ENCODE data around the gene CALY.

The CALY gene

GRCh38 chr10:133361227-133361626 is 24.5 kb upstream of the CALY start:
- H3K4me1 Mint-ChIP-seq (ENCODE audit: low read depth), result peaks cover 12% of the 10 kb centered on the region
- H3K27ac Mint-ChIP-seq, result peak overlapping the region; percentile 5
- H3K9me3 Mint-ChIP-seq, result no peaks in the 10 kb centered on the region
- H3K4me3 Mint-ChIP-seq, result no peak overlapping the region
- intact Hi-C loops (cut with micrococcal nuclease), result no loop called here
- H3K36me3 Mint-ChIP-seq (ENCODE audit: low read depth), result peaks cover 53% of the 10 kb centered on the region
- H3K27me3 Mint-ChIP-seq, result no peaks in the 10 kb centered on the region

GRCh38 chr10:133359972-133360610 is 23.4 kb upstream of the CALY start:
- intact Hi-C loops (cut with micrococcal nuclease), result loop anchor here (2.0 to 5.0 kb wide), 2 partner anchors 19 to 32 kb away; partner anchors contain the start of genes MTG1 and PAOX
- H3K4me1 Mint-ChIP-seq (ENCODE audit: low read depth), result peaks cover 16% of the 10 kb centered on the region
- H3K9me3 Mint-ChIP-seq, result no peaks in the 10 kb centered on the region
- H3K36me3 Mint-ChIP-seq (ENCODE audit: low read depth), result peaks cover 53% of the 10 kb centered on the region
- H3K27ac Mint-ChIP-seq, result no peak overlapping the region
- H3K4me3 Mint-ChIP-seq, result no peak overlapping the region
- no peaks in the 10 kb centered on the region for H3K27me3 Mint-ChIP-seq

DNA sequence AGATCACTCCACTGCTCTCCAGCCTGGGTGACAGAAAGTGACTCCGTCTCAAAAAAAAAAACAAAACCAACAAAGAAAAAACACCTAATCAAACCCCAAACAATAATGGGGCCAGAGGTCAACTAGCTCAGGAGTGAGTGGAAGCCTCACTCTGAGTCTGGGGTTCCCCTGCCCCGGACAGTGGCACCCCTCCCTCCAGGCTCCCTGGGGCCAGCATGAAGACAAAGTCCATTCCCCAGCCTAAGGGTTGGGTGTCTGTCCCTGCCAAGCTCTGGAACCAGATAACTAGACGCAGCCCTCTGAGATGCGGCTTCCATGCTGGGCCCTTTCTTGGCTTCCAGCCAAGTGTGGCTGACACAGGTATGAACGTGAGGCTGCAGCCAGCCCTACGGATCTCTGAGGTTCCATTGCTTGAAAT is 22.9 kb upstream of the CALY start:
- no peaks in the 10 kb centered on the region for H3K9me3 Mint-ChIP-seq
- no peak overlapping the region for H3K4me3 Mint-ChIP-seq
- H3K27ac Mint-ChIP-seq, result no peak overlapping the region
- H3K27me3 Mint-ChIP-seq, result no peaks in the 10 kb centered on the region
- peaks cover 53% of the 10 kb centered on the region for H3K36me3 Mint-ChIP-seq (ENCODE audit: low read depth)
- intact Hi-C loops (cut with micrococcal nuclease), result loop anchor here (2.0 to 5.0 kb wide), 2 partner anchors 19 to 33 kb away; partner anchors contain the start of genes MTG1 and PAOX
- H3K4me1 Mint-ChIP-seq (ENCODE audit: low read depth), result peaks cover 16% of the 10 kb centered on the region

GRCh38 chr10:133358925-133359310 is 22.2 kb upstream of the CALY start:
- Mint-ChIP-seq H3K9me3 (no peaks in the 10 kb centered on the region), H3K36me3 (ENCODE audit: low read depth) (peaks cover 54% of the 10 kb centered on the region), H3K27me3 (no peaks in the 10 kb centered on the region), H3K4me1 (ENCODE audit: low read depth) (peaks cover 16% of the 10 kb centered on the region), H3K4me3 (no peak overlapping the region), H3K27ac (peak overlapping the region; percentile 39)
- intact Hi-C loops (cut with micrococcal nuclease), result loop anchor here (2.0 to 5.0 kb wide), 2 partner anchors 20 to 33 kb away; partner anchors contain the start of genes MTG1 and PAOX

DNA sequence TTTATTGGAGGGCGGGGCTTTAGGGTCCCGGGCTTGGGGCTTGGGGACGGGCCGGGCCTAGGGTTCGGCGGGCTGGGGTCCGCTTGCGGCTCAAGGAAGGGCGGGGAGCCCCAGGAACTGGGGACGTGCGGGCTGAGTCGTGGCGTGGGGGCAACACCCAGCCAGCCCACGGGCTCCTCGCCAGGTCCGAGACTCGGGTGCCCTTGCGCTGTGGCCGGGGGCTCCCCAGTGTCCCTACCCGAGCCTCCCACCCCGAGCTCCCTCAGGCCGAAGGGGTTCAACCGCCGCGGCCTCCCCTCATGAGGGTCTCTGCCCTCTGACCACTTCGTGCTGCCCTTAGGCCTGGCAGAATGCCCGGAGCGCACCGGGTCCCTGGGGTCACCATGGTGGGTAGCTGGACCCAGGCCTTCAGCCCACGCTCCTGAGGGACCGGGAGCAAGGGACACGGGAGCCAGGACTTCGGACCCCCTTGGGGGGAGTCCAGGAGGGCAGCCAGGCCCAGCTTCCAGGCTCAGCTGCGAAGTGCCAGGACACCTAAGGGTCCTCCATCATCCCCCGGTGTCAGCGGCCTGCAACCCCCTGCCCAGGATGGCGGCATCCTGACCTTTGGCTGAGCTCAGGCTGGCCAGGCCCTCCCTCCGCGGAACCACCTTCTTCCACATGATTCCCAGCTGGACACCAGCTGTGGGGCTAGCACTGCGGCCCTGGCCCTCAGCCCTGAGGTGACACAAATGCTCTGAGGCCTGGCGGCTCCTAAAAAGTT is 21.6 kb upstream of the CALY start:
- H3K27ac Mint-ChIP-seq, result peak overlapping the region; percentile 80
- intact Hi-C loops (cut with micrococcal nuclease), result loop anchor here (2.0 to 5.0 kb wide), 2 partner anchors 20 to 34 kb away; partner anchors contain the start of genes MTG1 and PAOX
- H3K9me3 Mint-ChIP-seq, result no peaks in the 10 kb centered on the region
- peaks cover 16% of the 10 kb centered on the region for H3K4me1 Mint-ChIP-seq (ENCODE audit: low read depth)
- no peak overlapping the region for H3K4me3 Mint-ChIP-seq
- H3K36me3 Mint-ChIP-seq (ENCODE audit: low read depth), result peaks cover 51% of the 10 kb centered on the region
- no peaks in the 10 kb centered on the region for H3K27me3 Mint-ChIP-seq

DNA sequence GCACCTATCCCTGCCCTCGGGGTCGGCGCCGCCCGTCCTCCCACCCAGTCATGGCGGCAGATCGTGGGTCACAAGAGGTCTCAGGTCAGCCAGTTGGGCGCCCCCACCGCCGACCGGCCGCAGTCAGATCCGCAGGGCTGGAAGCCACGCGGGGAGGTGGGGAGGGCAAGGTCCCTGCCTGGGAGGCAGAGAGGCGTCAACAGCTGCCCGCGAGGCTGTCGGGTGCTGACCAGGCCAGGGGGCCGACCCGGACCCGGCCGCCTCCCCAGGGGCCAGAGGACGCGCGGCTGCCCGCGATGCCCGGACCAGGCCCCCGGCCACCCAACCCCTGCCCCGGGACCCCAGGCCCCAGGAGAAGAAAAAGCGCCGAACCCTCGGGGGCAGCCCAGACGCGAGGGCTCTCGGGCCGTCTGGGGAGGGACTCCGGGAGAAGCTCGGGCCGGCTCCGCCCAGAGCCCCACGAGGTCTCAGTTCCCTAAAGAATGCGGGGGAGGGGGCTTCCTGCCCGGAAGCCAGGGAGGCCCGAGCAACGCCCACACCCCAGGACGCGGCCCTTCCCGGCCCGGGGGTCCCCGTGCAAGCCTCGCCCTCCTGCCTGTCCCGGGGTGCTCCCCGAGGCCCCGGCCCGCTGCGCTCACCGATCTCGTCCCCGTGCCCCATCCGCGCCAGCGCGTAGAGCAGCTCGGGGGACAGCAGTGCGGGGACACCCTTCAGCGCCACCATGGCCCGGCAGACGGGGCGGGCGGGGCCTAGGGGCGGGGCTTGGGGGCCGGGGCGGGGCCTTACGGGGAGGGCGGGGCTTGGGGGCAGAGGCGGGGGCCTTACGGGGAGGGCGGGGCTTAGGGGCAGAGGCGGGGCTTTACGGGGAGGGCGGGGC is 20.8 kb upstream of the CALY start, which contains the start of gene FUOM:
Gene FUOM, minus strand, starts transcription at position 735 of the 877 bp plus-strand sequence. Its CDS starts 12 bp downstream, at position 723.
- Mint-ChIP-seq H3K9me3 (no peaks in the 10 kb centered on the region), H3K4me3 (peak within 1 kb of the TSS; percentile 80), H3K4me1 (ENCODE audit: low read depth) (peaks cover 16% of the 10 kb centered on the region), H3K36me3 (ENCODE audit: low read depth) (peaks cover 43% of the 10 kb centered on the region), H3K27me3 (no peaks in the 10 kb centered on the region), H3K27ac (peak within 1 kb of the TSS; percentile 80)
- intact Hi-C loops (cut with micrococcal nuclease), result loop anchor here (2.0 to 5.0 kb wide), 2 partner anchors 21 to 35 kb away; partner anchors contain the start of genes MTG1 and PAOX

- H3K27me3 Mint-ChIP-seq, result no peaks in the 10 kb centered on the region
Observed at GRCh38 chr10:133356549-133357284, 20.0 kb upstream of the CALY start.

GRCh38 chr10:133355991-133356390 is 19.3 kb upstream of the CALY start:
- Mint-ChIP-seq H3K4me1 (ENCODE audit: low read depth) (peaks cover 6% of the 10 kb centered on the region), H3K36me3 (ENCODE audit: low read depth) (peaks cover 29% of the 10 kb centered on the region), H3K4me3 (peak overlapping the region; percentile 80), H3K27ac (peak overlapping the region; percentile 70), H3K9me3 (no peaks in the 10 kb centered on the region), H3K27me3 (peaks cover 4% of the 10 kb centered on the region)
- intact Hi-C loops (cut with micrococcal nuclease), result loop anchor here (5.0 kb wide), 1 partner anchor 36 kb away; the partner anchor contains the start of gene MTG1

More at GRCh38 chr10:133356549-133357284, 20.0 kb upstream of the CALY start:
- no peaks in the 10 kb centered on the region for H3K9me3 Mint-ChIP-seq
- intact Hi-C loops (cut with micrococcal nuclease), result loop anchor here (5.0 kb wide), 1 partner anchor 36 kb away; the partner anchor contains the start of gene MTG1
- peaks cover 34% of the 10 kb centered on the region for H3K36me3 Mint-ChIP-seq (ENCODE audit: low read depth)
- peak overlapping the region; percentile 80 for H3K27ac Mint-ChIP-seq
- peak overlapping the region; percentile 80 for H3K4me3 Mint-ChIP-seq
- H3K4me1 Mint-ChIP-seq (ENCODE audit: low read depth), result peaks cover 11% of the 10 kb centered on the region

GRCh38 chr10:133355266-133355665 is 18.6 kb upstream of the CALY start:
- H3K4me1 Mint-ChIP-seq (ENCODE audit: low read depth), result peaks cover 6% of the 10 kb centered on the region
- H3K27me3 Mint-ChIP-seq, result peaks cover 6% of the 10 kb centered on the region
- peaks cover 29% of the 10 kb centered on the region for H3K36me3 Mint-ChIP-seq (ENCODE audit: low read depth)
- no peak overlapping the region for H3K27ac Mint-ChIP-seq
- intact Hi-C loops (cut with micrococcal nuclease), result loop anchor here (5.0 kb wide), 1 partner anchor 37 kb away; the partner anchor contains the start of gene MTG1
- no peaks in the 10 kb centered on the region for H3K9me3 Mint-ChIP-seq
- no peak overlapping the region for H3K4me3 Mint-ChIP-seq

DNA sequence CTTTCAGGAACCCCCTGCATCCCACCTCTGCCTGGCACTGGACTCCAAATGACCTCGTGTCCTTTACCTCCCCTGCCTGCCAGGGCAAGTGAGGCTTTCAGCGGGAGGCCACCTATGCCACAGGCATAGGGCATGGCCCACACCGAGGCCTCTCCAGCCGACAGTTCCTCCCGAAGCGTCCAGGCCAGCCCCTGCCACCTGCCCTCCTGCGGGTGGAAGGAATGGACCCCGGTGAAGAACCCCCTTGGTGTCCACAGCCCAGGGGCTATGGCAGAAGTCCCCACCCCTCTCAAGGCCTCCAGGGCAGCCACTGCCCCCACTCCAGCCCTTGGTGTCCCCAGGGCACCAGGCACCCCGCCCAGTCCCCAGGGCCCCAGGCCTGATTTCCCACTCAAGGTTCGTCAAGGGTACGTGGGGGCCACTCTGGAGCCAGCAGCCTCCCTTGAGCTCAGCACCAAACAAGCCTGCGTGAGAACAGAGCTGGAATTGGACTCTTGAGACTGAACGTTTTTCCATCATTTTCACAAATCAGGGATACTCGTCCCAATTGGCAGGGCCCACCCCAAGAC is 18.1 kb upstream of the CALY start:
- H3K27me3 Mint-ChIP-seq, result peaks cover 6% of the 10 kb centered on the region
- intact Hi-C loops (cut with micrococcal nuclease), result loop anchor here (5.0 kb wide), 1 partner anchor 38 kb away; the partner anchor contains the start of gene MTG1
- H3K27ac Mint-ChIP-seq, result no peak overlapping the region
- peaks cover 6% of the 10 kb centered on the region for H3K4me1 Mint-ChIP-seq (ENCODE audit: low read depth)
- H3K9me3 Mint-ChIP-seq, result no peaks in the 10 kb centered on the region
- H3K36me3 Mint-ChIP-seq (ENCODE audit: low read depth), result peaks cover 29% of the 10 kb centered on the region
- H3K4me3 Mint-ChIP-seq, result no peak overlapping the region

GRCh38 chr10:133353988-133354605 is 17.4 kb upstream of the CALY start:
- intact Hi-C loops (cut with micrococcal nuclease), result no loop called here
- H3K4me3 Mint-ChIP-seq, result no peak overlapping the region
- no peaks in the 10 kb centered on the region for H3K9me3 Mint-ChIP-seq
- H3K4me1 Mint-ChIP-seq (ENCODE audit: low read depth), result peaks cover 10% of the 10 kb centered on the region
- no peak overlapping the region for H3K27ac Mint-ChIP-seq
- H3K27me3 Mint-ChIP-seq, result peaks cover 11% of the 10 kb centered on the region
- H3K36me3 Mint-ChIP-seq (ENCODE audit: low read depth), result peaks cover 29% of the 10 kb centered on the region

Data from dendritic cell treated with granulocyte-macrophage colony-stimulating factor and Interleukin-4, amounts not matched to agents 40 ng/mL and 50 ng/mL, for 4 days (primary cell).